Measurements from ENCODE around the gene GIMAP1.

The GIMAP1 gene

GRCh38 chr7:150685219-150686029, 31.0 kb upstream of the GIMAP1 start, which contains the start of gene GIMAP2:
Gene GIMAP2, plus strand, starts transcription at chr7:150685706. Its CDS starts 1,354 bp downstream, at chr7:150687060.
- peak within 1 kb of the TSS; percentile 99 for H3K4me3 ChIP-seq (ENCODE audit: low read depth, low read length)
- peak; percentile 87 for DNase-seq (ENCODE audit: low read depth)
- TF ChIP-seq, protein P1, sequence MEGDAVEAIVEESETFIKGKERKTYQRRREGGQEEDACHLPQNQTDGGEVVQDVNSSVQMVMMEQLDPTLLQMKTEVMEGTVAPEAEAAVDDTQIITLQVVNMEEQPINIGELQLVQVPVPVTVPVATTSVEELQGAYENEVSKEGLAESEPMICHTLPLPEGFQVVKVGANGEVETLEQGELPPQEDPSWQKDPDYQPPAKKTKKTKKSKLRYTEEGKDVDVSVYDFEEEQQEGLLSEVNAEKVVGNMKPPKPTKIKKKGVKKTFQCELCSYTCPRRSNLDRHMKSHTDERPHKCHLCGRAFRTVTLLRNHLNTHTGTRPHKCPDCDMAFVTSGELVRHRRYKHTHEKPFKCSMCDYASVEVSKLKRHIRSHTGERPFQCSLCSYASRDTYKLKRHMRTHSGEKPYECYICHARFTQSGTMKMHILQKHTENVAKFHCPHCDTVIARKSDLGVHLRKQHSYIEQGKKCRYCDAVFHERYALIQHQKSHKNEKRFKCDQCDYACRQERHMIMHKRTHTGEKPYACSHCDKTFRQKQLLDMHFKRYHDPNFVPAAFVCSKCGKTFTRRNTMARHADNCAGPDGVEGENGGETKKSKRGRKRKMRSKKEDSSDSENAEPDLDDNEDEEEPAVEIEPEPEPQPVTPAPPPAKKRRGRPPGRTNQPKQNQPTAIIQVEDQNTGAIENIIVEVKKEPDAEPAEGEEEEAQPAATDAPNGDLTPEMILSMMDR (IDR thresholded peaks at IDR 0.05; ENCODE audit: insufficient read depth, low read depth, low read length, missing control alignments), result no peak

GRCh38 chr7:150686030-150686631, 30.3 kb upstream of the GIMAP1 start:
- DNase-seq (ENCODE audit: low read depth), result peak; percentile 52
- peak overlapping the region; percentile 99 for H3K4me3 ChIP-seq (ENCODE audit: low read depth, low read length)
- TF ChIP-seq, protein P1 (IDR thresholded peaks at IDR 0.05; ENCODE audit: insufficient read depth, low read depth, low read length, missing control alignments), result no peak

DNA sequence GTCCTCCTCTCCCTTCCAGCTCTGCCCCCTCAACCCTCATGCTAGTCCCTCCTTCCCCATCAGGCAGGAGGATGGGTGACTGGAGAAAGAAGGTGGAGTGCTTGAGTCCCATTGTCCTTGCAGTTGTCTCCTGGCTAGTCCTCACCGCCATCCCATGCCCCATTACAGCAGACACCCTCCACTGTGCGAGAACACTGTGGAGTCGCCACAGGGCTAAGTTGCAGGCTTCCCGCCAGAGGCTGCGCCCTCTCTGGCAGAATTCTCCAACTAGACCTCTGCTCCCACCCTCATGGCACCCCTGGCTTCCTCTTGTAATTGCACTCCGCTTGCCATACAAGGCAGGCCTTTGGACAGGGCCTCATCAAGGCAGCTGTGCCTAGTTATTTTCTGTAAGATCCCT, 27.8 kb upstream of the GIMAP1 start:
- no peak overlapping the region for H3K4me3 ChIP-seq (ENCODE audit: low read depth, low read length)
- no peak for DNase-seq (ENCODE audit: low read depth)
- TF ChIP-seq, protein P1 (IDR thresholded peaks at IDR 0.05; ENCODE audit: insufficient read depth, low read depth, low read length, missing control alignments), result no peak

DNA sequence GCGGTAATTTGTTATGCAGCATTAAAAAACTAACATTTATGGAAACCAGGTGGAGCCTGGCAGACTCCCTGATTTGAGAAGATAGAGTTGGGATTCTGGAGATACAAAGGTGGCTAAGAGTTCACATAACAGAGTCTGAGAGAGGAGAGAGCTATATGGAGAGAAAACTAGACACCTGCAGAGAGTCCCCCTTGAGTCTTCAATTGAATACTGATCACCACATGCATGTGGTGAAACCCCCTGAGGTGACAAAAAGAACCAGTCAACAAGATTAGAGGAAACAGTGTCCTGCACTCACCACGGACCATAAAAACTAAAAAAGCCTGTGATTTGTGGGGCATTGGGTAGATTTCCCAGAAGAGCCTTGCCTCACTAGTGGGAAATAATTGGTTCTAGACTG, 20.8 kb upstream of the GIMAP1 start:
- DNase-seq (ENCODE audit: low read depth), result no peak
- TF ChIP-seq, protein P1 (IDR thresholded peaks at IDR 0.05; ENCODE audit: insufficient read depth, low read depth, low read length, missing control alignments), result no peak
- H3K4me3 ChIP-seq (ENCODE audit: low read depth, low read length), result no peak overlapping the region

GRCh38 chr7:150703209-150703608, 13.2 kb upstream of the GIMAP1 start:
- H3K4me3 ChIP-seq (ENCODE audit: low read depth, low read length), result no peak overlapping the region
- no peak for DNase-seq (ENCODE audit: low read depth)
- TF ChIP-seq, protein P1 (IDR thresholded peaks at IDR 0.05; ENCODE audit: insufficient read depth, low read depth, low read length, missing control alignments), result no peak

- TF ChIP-seq, protein P1 (IDR thresholded peaks at IDR 0.05; ENCODE audit: insufficient read depth, low read depth, low read length, missing control alignments), result peak; percentile 40
Observed at GRCh38 chr7:150715293-150715692, 1.1 kb upstream of the GIMAP1 start.

More at GRCh38 chr7:150715293-150715692, 1.1 kb upstream of the GIMAP1 start:
- DNase-seq (ENCODE audit: low read depth), result peak; percentile 47
- no peak overlapping the region for H3K4me3 ChIP-seq (ENCODE audit: low read depth, low read length)
